C4-2B (cell line): ENCODE measurements around the gene BRAF.

ENCODE experiments used
- CTCF ChIP-seq: fragments of 450-650 bp; conservative IDR thresholded peaks from 2 replicates; pipeline ENCODE4 v1.5.1; 2017; ENCODE audit warnings: mild to moderate bottlenecking
- ZFX ChIP-seq: fragments of 450-650 bp; IDR thresholded peaks from 2 replicates; pipeline ENCODE4 v1.6.1; 2017

DNA sequence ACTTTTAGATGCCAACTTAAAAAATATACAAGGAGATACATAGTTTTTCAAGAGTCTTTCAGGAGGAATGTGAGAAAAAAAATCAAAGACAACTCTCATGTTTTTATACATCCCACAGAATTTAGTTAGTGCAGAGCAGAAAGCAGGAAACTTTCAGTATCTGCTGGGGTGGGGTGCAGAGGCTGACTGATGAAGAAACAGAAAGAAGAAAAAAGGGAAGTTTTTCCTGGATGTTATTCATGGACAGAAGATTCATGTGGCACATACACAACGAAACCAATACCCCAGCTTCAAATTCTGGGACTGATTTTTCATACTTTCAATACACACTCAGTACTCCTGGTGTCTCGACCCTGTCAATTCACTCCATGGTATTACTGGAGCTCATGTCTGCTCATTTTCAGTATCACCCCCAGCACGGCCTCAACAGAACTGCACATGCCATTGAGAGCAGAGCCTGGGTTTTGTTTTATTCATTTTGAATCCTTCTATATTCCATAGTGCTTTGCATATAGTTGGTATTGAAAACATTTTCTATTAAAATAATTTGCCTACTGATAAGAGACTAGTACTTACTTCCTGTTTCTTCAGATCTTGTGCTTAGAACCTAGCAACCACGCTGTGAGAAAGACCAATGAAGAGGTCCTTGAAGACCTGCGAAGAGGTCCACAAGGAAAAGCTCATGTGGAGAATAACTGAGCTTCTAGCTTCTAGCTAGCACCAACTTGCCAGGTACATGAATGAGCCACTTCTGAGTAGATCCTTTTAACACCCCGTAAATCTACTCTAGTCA is 179.3 kb downstream of the BRAF start:
- TF ChIP-seq CTCF (no peak), ZFX (no peak)
